Neural cell (in vitro differentiated cells): ENCODE results near the gene NSA2.

Source experiments
- EZH2 ChIP-seq: fragments of 200-600, 300-800 bp; shearing (Covaris generic), sonication (generic); IDR thresholded peaks from 2 replicates; pipeline ENCODE4 v1.6.1; 2014; ENCODE audit warnings: antibody characterized with exemption, low read length, borderline replicate concordance, mild to moderate bottlenecking; ENCODE audit not compliant: insufficient read depth, poor library complexity, severe bottlenecking
- SMC3 ChIP-seq: fragments of 450-650 bp; conservative IDR thresholded peaks from 2 replicates; pipeline ENCODE4 v1.6.1; 2014; ENCODE audit warnings: antibody characterized with exemption, mild to moderate bottlenecking, moderate library complexity; ENCODE audit not compliant: poor library complexity
- TAF1 ChIP-seq: IDR thresholded peaks from 2 replicates; pipeline ENCODE4 v1.6.1; 2012; ENCODE audit warnings: low read depth
- TF ChIP-seq, protein P1 (sequence below): fragments of 450-650 bp; IDR thresholded peaks from 2 replicates; pipeline ENCODE4 v1.5.1; 2014; ENCODE audit warnings: antibody characterized with exemption, mild to moderate bottlenecking, moderate library complexity; ENCODE audit not compliant: poor library complexity, severe bottlenecking
- TF ChIP-seq, protein P2 (sequence below): IDR thresholded peaks from 2 replicates; pipeline ENCODE4 v1.6.1; 2012; ENCODE audit warnings: borderline replicate concordance

DNA sequence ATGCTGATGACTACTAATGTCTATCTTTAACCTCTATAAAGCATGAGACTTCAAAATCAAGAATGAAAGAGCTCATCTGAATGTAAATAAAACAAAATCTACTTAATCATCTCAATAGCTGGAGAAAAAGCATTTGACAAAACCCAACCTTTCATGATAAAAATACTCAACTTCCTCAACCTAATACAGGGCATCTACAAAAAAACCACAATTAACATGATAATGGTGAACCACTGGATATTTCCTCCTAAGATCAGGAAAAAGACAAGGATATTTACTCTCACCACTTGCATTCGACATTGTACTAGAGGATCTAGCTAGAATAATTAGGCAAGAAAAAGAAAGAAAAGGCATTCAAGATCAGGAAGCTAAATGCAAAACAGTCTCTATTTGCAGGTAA lies 49.8 kb downstream of the NSA2 start:
- TF ChIP-seq TAF1 (no peak), EZH2 (no peak), SMC3 (no peak)
- TF ChIP-seq, protein P1, sequence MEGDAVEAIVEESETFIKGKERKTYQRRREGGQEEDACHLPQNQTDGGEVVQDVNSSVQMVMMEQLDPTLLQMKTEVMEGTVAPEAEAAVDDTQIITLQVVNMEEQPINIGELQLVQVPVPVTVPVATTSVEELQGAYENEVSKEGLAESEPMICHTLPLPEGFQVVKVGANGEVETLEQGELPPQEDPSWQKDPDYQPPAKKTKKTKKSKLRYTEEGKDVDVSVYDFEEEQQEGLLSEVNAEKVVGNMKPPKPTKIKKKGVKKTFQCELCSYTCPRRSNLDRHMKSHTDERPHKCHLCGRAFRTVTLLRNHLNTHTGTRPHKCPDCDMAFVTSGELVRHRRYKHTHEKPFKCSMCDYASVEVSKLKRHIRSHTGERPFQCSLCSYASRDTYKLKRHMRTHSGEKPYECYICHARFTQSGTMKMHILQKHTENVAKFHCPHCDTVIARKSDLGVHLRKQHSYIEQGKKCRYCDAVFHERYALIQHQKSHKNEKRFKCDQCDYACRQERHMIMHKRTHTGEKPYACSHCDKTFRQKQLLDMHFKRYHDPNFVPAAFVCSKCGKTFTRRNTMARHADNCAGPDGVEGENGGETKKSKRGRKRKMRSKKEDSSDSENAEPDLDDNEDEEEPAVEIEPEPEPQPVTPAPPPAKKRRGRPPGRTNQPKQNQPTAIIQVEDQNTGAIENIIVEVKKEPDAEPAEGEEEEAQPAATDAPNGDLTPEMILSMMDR = no peak
- TF ChIP-seq, protein P2, sequence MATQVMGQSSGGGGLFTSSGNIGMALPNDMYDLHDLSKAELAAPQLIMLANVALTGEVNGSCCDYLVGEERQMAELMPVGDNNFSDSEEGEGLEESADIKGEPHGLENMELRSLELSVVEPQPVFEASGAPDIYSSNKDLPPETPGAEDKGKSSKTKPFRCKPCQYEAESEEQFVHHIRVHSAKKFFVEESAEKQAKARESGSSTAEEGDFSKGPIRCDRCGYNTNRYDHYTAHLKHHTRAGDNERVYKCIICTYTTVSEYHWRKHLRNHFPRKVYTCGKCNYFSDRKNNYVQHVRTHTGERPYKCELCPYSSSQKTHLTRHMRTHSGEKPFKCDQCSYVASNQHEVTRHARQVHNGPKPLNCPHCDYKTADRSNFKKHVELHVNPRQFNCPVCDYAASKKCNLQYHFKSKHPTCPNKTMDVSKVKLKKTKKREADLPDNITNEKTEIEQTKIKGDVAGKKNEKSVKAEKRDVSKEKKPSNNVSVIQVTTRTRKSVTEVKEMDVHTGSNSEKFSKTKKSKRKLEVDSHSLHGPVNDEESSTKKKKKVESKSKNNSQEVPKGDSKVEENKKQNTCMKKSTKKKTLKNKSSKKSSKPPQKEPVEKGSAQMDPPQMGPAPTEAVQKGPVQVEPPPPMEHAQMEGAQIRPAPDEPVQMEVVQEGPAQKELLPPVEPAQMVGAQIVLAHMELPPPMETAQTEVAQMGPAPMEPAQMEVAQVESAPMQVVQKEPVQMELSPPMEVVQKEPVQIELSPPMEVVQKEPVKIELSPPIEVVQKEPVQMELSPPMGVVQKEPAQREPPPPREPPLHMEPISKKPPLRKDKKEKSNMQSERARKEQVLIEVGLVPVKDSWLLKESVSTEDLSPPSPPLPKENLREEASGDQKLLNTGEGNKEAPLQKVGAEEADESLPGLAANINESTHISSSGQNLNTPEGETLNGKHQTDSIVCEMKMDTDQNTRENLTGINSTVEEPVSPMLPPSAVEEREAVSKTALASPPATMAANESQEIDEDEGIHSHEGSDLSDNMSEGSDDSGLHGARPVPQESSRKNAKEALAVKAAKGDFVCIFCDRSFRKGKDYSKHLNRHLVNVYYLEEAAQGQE = no peak
